VCaP (cell line): ENCODE data around the gene AGO4.

Experiments
- H3K27ac ChIP-seq: fragments of 450-650 bp; 2 replicates; pipeline ENCODE4 v1.5.1; 2017
- CTCF ChIP-seq: fragments of 450-650 bp; conservative IDR thresholded peaks from 2 replicates; pipeline ENCODE4 v1.5.1; 2017; ENCODE audit warnings: mild to moderate bottlenecking, moderate library complexity

The AGO4 gene

GRCh38 chr1:35850051-35850450 is 42.2 kb downstream of the AGO4 start:
- H3K27ac ChIP-seq: no peak overlapping the region

GRCh38 chr1:35850716-35851115 is 42.9 kb downstream of the AGO4 start:
- H3K27ac ChIP-seq: no peak overlapping the region
- no peak for TF ChIP-seq CTCF

More at GRCh38 chr1:35850051-35850450, 42.2 kb downstream of the AGO4 start:
- no peak for TF ChIP-seq CTCF

GRCh38 chr1:35851132-35851869 is 43.5 kb downstream of the AGO4 start:
- no peak for TF ChIP-seq CTCF
- H3K27ac ChIP-seq: no peak overlapping the region

- TF ChIP-seq CTCF: no peak
- H3K27ac ChIP-seq: no peak overlapping the region
Measured at GRCh38 chr1:35852241-35852640, 44.4 kb downstream of the AGO4 start.

GRCh38 chr1:35854989-35855700 is 47.3 kb downstream of the AGO4 start:
- TF ChIP-seq CTCF: peak; percentile 13; the same call in 1 of the 2 replicates

GRCh38 chr1:35856964-35857363 is 49.1 kb downstream of the AGO4 start:
- TF ChIP-seq CTCF: no peak
- H3K27ac ChIP-seq: peak overlapping the region; percentile 64

More at GRCh38 chr1:35854989-35855700, 47.3 kb downstream of the AGO4 start:
- peak overlapping the region; percentile 64 for H3K27ac ChIP-seq

- TF ChIP-seq CTCF: peak; percentile 70
- H3K27ac ChIP-seq: peak overlapping the region; percentile 64
Measured at GRCh38 chr1:35857830-35858229, 50.0 kb downstream of the AGO4 start.
